GM19351 (cell line): Measurements from ENCODE around the gene TYMP.
"Not testable (repeated sequence)": the region's sequence is repeated elsewhere in the genome, so short reads cannot be mapped to it uniquely, and the experiment has no call there.

Experiments
- ATAC-seq: cut with Tn5 transposase; IDR thresholded peaks from one replicate; pipeline ENCODE4 v1.9.1; 2021; ENCODE audit warnings: mild to moderate bottlenecking, moderate library complexity; ENCODE audit not compliant: unreplicated experiment

Gene TYMP

DNA sequence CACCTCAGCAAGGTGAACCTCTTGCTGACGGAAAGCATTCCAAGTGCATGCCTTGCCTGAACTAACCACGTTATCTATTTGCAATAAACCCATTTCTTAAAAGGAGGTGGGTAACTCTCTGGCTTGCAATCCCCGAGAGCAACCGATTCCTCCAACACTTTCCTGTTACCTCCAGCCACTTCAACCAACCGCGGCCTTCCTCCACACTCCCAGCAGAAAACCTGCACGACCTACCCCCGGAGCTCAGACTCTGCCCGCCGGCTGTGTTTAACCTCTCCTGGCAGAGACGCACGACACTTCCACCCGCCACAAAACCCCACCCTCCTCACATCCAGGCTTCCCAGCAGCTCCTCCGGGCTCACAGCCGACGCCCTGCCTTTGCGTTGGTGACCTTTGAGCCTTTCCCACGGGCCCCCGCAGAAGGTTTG is 5.1 kb downstream of the TYMP start:
- no peak for ATAC-seq

- no peak for ATAC-seq
Observed at GRCh38 chr22:50523806-50524675, 5.8 kb downstream of the TYMP start.

GRCh38 chr22:50523458-50523805 is 6.4 kb downstream of the TYMP start:
- ATAC-seq = no peak

DNA sequence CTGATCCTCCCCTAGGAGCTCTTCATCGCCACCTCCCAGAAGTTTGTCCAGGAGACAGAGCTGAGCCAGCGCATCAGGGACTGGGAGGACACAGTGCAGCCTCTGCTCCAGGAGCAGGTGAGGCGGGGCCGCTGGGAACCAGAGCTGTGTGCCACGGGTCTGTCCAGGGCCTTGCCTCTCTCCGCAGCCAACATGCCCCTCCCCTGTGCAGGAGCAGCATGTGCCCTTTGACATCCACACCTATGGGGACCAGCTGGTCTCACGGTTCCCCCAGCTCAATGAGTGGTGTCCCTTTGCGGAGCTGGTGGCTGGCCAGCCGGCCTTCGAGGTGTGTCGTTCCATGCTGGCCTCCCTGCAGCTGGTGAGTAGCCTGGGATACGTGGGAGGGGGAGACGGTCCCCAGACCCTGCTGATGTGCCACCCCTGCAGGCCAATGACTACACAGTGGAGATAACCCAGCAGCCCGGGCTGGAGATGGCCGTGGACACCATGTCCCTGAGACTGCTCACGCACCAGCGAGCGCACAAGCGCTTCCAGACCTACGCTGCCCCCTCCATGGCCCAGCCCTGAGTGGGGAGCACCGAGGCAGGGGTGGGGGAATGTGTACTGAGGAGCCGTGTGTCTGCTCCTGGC is 6.9 kb downstream of the TYMP start:
- no peak for ATAC-seq

- ATAC-seq = no peak
Observed at GRCh38 chr22:50522208-50522805, 7.5 kb downstream of the TYMP start.

GRCh38 chr22:50521710-50522109 is 8.1 kb downstream of the TYMP start:
- no peak for ATAC-seq

DNA sequence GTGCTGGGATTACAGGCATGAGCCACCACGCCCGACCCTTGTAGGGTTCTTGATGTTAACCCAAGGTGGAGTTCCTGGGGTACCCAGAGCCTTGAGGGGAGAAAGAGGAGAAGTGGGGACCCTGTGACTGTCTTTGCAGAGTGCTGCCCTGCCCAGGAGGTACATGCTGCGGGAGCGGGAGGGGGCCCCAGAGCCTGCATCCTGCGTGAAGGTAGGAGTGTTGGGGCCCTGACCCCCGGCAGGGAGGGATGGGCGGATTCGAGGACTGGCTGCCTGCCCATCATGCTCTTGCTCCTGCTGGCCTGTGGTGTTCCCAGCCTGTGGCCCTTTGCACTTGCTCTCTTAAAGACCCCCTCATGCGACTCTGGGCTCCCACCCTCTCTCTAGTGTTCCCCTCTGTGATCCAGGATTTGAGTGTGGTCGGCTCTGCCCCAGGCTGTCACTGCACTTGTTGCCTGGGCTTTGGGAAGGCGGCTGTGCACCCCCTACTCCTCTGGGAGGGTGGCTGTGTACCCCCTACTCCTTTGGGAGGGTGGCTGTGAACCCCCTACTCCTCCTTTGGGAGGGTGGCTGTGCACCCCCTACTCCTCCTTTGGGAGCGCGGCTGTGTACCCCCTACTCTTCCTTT is 8.9 kb downstream of the TYMP start:
- ATAC-seq = no peak

DNA sequence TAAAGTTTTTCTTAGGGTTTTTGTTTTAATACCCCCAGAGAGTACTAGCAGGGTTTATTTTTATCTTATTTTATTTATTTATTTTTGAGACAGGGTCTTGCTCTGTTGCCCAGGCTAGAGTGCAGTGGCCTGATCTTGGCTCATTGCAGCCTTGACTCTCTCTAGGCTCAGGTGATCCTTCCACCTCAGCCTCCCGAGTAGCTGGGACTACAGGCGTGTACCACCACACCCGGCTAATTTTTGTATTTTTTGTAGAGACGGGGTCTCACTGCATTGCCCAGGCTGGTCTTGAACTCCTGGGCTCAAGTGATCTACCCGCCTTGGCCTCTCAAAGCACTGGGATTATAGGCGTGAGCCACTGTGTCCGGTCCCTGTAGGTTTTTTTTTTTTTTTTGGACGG is 9.6 kb downstream of the TYMP start:
- ATAC-seq = not testable (repeated sequence)

- ATAC-seq = no peak
Observed at GRCh38 chr22:50519151-50519550, 10.7 kb downstream of the TYMP start.

DNA sequence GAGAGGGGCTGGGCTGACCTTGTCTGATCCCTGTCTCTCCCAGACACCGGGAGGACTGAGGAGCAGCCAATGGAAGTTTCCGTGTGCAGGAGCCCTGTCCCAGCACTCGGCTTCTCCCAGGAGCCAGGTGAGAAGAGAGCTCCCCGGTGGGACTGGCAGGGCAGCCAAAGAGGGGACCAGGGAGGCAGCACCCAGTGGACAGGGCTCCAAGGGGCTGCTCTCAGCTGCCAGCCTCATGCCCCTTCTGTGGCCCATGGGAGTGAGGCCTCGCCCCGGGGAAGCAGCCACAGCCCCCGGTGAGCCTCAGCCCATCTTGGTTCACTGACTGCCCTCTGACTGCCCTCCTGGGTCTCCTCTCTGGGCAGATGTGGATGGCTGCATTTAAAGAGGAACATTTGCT is 11.2 kb downstream of the TYMP start:
- ATAC-seq = no peak

DNA sequence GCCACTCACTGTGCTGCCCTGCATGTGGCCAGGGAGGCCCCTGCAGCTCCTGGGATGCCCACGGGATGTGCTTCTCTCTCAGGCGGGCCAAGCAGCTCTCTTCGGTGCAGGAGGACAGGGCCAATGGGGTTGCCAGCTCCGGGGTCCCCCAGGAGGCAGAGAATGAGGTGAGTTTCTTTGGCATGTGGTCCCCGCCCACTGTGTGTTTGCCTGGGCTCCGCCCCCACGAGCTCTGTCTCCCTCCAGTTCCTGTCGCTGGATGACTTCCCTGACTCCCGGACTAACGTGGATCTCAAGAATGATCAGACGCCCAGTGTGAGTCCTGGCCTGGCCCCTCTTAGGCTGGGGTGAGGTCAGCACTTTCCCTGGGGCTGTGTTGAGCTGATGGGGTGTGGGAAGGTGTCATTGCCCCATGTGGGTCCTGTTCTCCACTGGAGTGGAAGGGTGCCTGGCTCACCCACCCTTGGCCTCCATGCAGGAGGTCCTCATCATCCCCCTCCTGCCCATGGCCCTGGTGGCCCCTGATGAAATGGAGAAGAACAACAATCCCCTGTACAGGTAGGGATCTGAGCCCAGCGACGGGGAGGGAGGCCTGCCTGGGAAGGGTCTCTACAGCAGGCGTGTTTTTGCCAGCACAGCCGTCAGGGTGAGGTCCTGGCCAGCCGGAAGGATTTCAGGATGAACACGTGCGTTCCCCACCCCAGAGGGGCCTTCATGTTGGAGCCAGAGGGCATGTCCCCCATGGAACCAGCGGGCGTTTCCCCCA is 12.1 kb downstream of the TYMP start:
- no peak for ATAC-seq

- no peak for ATAC-seq
Observed at GRCh38 chr22:50516891-50517290, 12.9 kb downstream of the TYMP start.

DNA sequence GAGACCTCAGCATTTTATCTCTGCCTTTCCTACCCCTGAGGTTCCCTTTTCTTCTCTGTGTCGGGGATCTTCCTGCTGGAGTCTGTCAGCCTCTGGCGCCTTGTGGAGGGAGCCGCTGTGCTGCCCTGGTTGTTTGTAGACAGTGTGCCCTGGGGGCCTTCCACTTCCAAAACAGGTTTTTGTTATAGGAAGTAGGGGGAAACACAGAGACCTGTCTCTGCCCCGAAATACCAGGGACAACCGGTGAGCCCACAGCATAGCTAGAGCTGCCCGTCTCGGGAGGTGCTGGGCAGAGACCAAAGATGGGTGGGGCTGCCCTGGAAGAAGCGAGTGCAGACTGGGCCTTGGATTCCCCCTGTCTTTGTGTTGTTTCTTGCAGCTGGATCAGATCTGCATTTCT is 13.7 kb downstream of the TYMP start:
- no peak for ATAC-seq

DNA sequence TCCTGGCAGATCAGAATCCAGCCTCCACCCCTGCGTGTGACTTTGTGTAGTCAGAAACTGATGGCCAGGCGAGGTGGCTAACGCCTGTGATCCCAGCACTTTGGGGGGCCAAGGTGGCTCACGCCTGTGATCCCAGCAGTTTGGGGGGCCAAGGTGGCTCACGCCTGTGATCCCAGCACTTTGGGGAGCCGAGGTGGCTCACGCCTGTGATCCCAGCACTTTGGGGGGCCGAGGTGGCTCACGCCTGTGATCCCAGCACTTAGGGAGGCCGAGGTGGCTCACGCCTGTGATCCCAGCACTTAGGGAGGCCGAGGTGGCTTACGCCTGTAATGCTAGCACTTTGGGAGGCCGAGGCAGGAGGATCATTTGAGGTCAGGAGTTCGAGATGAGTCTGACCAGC is 16.6 kb downstream of the TYMP start:
- ATAC-seq = no peak

GRCh38 chr22:50508897-50509296 is 20.9 kb downstream of the TYMP start:
- no peak for ATAC-seq

DNA sequence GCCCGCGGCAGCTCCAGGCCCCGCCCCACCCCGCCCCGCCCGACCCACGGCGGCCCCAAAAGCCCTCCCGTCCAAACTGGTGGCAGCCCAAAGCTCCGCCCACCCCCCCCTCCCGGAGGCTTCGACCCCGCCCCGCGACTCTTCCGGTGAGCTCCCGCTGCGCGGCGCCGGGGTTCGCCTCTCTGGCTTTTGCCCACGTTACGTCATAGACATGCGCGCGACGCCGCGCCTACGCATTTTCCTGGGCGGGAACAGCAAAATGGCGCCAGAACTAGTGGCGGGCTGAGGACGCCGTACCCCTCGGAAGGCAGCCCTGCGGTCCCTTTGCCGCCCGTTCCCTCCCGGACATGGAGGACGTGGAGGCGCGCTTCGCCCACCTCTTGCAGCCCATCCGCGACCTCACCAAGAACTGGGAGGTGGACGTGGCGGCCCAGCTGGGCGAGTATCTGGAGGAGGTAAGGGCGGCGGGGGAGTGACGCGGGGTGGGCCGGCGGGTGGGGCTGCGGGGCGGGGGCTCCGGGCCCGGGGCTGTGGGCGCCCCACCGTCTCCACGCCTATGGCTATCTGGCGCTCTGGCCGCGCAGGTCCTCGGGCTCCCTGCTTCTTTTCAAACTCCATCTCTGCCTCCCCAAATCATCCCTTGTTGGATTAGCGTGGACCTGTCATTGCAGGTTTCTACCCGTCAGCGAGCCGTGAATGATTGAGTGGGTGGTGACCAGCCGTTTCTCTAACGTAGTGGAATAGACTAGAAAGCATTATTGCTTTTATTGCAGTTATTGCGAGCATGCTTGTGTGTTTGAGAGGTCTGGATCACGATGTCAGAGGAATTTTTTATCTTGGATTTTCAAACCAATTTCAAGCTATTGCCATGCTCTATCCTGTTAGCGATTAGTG is 21.6 kb downstream of the TYMP start, which contains the start of gene NCAPH2:
TSS of gene NCAPH2 (plus strand) at position 234 of the 894 bp plus-strand sequence. CDS start at position 348, 114 bp downstream.
- peak; percentile 53 for ATAC-seq

- ATAC-seq = peak; percentile 74
Observed at GRCh38 chr22:50507421-50507990, 22.3 kb downstream of the TYMP start, which contains the start of gene LMF2. TSS of gene LMF2 (minus strand) at chr22:50507702. CDS start at chr22:50507675, 27 bp downstream.

DNA sequence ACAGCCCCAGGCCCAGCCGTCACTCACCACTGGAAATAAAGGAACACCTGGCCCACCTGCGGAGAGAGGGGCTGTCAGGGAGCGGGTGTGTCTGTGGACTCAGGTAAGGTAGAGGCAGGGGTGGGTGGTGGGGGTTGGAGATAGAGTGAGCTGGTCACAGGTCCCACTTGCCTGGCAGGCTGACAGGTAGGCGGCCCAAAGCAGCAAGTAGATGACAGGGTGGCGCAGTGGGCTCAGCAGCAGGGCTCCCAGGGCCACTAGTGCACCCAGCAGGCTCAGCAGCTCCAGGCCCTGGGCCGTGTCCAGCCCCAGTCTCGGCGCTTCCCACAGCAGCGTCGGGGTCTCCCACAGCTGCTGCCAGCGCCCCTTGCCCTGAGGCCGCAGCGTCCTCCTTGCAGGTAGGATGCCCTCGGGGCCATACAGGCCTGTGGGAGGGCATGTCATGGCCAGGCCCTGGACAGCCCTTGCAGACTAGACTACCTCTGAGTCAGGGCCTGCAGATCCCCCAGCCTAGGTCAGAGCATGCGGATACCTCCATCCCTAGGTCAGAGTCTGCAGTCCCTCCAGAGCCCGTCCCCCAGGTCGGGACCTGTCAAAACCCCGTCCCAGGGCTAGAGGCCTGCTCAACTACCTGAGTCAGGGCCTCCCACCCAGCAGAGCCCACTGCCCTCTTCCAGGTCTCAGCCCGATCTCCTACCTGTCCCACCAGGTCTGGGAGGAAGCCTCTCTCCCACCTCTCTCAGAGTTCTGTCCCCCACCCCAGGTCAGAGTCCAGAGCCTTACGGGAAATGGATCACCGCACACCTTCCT is 23.0 kb downstream of the TYMP start:
- ATAC-seq = no peak
